ENCODE data around the gene JPH4.

- TF ChIP-seq CTCF (IDR thresholded peaks at IDR 0.05) = no peak
- TF ChIP-seq POLR2A (IDR thresholded peaks at IDR 0.05) = no peak
These were observed 35.2 kb downstream of the JPH4 start for GRCh38 chr14:23543403-23543802.
